Activated CD4-positive, alpha-beta T cell treated with anti-CD3 and anti-CD28 coated beads for 36 hours (primary cell): ENCODE results near the gene CRABP2. TPM values are rescaled to one million over a fixed set of nuclear protein-coding genes. Genes with fewer than 3 reads are reported as not detected.

ENCODE experiments used
- ATAC-seq: fragments of 200-7000 bp; cut with Tn5 transposase; one replicate; pipeline ENCODE4 v1.10.0; 2021; ENCODE audit warnings: mild to moderate bottlenecking, moderate library complexity
- CTCF ChIA-PET: fragments of 350-600 bp; sonication (Branson Sonifier 250); formaldehyde crosslinking; loops from one replicate; lab custom pipeline; 2021; ENCODE audit warnings: antibody characterized with exemption; lab: Charles Lee
- POLR2A ChIA-PET: fragments of 350-600 bp; sonication (Branson Sonifier 250); formaldehyde crosslinking; loops from one replicate; lab custom pipeline; 2021; ENCODE audit warnings: antibody characterized with exemption, inconsistent platforms; lab: Charles Lee
- DNase-seq: peaks from one replicate; pipeline ENCODE4 v3.0.0-alpha.2; 2020
- H3K27ac Mint-ChIP-seq: one replicate; pipeline ENCODE4 v1.8.0; 2021; ENCODE audit warnings: mixed read lengths
- H3K27me3 Mint-ChIP-seq: one replicate; pipeline ENCODE4 v1.8.0; 2021; ENCODE audit warnings: mixed read lengths
- H3K36me3 Mint-ChIP-seq: one replicate; pipeline ENCODE4 v1.8.0; 2021; ENCODE audit warnings: low read depth, mixed read lengths
- H3K4me1 Mint-ChIP-seq: one replicate; pipeline ENCODE4 v1.8.0; 2021; ENCODE audit warnings: mixed read lengths
- H3K4me3 Mint-ChIP-seq: one replicate; pipeline ENCODE4 v1.8.0; 2021; ENCODE audit warnings: mild to moderate bottlenecking, moderate library complexity, mixed read lengths
- H3K9me3 Mint-ChIP-seq: one replicate; pipeline ENCODE4 v1.8.0; 2021; ENCODE audit warnings: low read depth, mixed read lengths
- intact Hi-C, 2 experiments: fragments of 100-400 bp; cut with DNase I in 1 of 2; cut with micrococcal nuclease in 1 of 2; formaldehyde crosslinking; loops; one replicate each; pipeline versions ENCODE4 v1.14.2 to v1.15.1; 2022 to 2024; cut with DNase I, micrococcal nuclease
- total RNA-seq, 2 experiments: library from RNA; stranded (reverse); gene quantifications; one replicate each; pipeline ENCODE4 v1.2.3, GENCODE V29; 2021

CRABP2 gene
- total RNA-seq, 2 experiments from 2014 or later = 0.88 to 0.98 TPM

DNA sequence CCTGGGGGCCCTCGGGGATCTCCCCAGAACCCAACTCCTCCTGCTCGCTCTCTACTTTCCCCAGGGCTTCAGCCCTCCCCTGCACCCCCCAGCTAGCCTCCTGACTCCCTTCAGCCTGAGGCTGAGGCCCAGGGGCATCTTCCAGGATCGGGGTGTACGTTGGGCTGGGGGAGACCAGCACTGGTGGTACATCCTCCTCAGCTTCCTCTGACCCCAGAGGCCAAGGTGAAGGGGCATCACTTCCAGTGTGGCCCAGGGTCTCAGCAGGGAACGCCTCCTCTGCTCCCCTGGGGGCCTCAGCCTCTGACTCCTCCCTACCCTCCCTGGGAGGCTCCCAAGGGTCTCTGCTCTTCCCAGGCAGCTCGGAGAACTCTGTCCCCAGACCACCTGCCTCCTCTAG is 35.0 kb downstream of the CRABP2 start:
- no peak overlapping the region for H3K4me3 Mint-ChIP-seq
- DNase-seq = no peak
- no peak overlapping the region for H3K27ac Mint-ChIP-seq
- POLR2A ChIA-PET = no interaction called here
- H3K36me3 Mint-ChIP-seq = no peaks in the 10 kb centered on the region
- no peaks in the 10 kb centered on the region for H3K9me3 Mint-ChIP-seq
- ATAC-seq = no peak
- peaks cover 18% of the 10 kb centered on the region for H3K27me3 Mint-ChIP-seq
- intact Hi-C loops = no loop called here
- H3K4me1 Mint-ChIP-seq = no peaks in the 10 kb centered on the region
- CTCF ChIA-PET = interaction anchor here (1.2 kb wide), 1 partner anchor 47 kb away, joined by 7 read pairs; no protein-coding TSS in a partner anchor

DNA sequence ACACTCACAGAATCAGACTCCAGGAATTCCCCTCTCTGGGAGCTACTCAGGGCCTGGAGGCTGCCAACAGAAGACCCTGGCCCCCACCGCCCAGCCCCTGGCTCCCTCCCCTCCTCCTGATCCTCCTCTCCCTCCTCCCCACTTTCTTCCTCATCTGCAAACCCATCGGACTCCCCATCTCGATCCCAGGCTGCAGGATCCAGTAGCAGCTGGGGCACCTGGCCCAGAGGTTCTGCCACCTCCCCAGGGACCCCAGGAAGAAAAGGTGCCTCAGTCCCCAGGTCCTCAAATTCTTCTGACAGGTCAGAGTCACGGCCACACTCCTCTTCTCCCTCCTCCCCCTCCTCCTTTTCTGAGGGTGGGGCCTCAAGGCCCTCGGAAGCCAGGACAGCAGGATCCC is 35.6 kb downstream of the CRABP2 start:
- H3K4me1 Mint-ChIP-seq = no peaks in the 10 kb centered on the region
- H3K9me3 Mint-ChIP-seq = no peaks in the 10 kb centered on the region
- no peak for ATAC-seq
- POLR2A ChIA-PET = no interaction called here
- no peak overlapping the region for H3K4me3 Mint-ChIP-seq
- DNase-seq = no peak
- H3K36me3 Mint-ChIP-seq = no peaks in the 10 kb centered on the region
- H3K27ac Mint-ChIP-seq = no peak overlapping the region
- intact Hi-C loops = no loop called here
- CTCF ChIA-PET = no interaction called here
- peaks cover 13% of the 10 kb centered on the region for H3K27me3 Mint-ChIP-seq

DNA sequence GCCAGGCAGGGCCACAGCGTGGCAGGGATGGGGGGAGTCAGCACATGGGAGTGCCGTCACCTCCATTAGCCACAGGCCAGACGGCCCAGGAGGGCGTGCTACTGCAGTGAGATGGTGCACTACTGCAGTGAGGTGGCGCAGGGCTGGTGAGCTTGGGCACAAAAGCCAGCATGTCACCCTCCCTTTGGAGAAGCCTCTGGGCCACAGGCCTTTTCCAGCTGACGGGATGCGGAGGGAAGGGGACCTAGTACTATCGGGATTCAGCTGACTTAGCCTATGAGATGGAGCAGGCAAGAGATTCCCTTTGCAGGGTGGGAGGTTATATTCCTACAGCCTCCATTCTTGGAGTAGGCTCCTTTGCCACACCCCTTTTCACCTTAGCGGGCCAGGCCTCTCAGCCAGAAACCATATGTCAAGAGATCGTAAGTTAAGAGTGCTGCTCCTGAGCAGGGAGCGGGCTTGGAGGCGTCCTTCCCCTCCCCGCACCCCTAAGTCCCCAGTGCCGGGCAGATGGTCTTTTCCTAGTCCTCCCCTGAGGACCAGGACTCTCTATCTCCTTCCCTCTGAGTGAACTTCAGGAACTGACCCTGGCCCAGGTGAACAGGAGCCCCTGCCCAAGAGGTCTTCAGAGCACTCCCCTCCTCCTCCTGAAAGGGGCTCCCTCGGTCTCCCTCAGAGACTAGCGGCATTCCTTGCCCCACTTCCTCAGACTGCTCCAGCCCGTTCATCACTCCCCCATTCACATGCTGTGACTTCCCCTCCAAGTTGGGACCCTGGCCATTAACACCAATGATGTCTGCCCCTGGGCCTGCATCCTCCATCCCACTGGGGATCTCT is 36.4 kb downstream of the CRABP2 start:
- Mint-ChIP-seq H3K27me3 (peaks cover 9% of the 10 kb centered on the region), H3K4me1 (no peaks in the 10 kb centered on the region), H3K9me3 (no peaks in the 10 kb centered on the region), H3K27ac (no peak overlapping the region), H3K36me3 (no peaks in the 10 kb centered on the region), H3K4me3 (no peak overlapping the region)
- ATAC-seq = no peak
- intact Hi-C loops = no loop called here
- CTCF ChIA-PET = no interaction called here
- POLR2A ChIA-PET = no interaction called here
- DNase-seq = no peak

DNA sequence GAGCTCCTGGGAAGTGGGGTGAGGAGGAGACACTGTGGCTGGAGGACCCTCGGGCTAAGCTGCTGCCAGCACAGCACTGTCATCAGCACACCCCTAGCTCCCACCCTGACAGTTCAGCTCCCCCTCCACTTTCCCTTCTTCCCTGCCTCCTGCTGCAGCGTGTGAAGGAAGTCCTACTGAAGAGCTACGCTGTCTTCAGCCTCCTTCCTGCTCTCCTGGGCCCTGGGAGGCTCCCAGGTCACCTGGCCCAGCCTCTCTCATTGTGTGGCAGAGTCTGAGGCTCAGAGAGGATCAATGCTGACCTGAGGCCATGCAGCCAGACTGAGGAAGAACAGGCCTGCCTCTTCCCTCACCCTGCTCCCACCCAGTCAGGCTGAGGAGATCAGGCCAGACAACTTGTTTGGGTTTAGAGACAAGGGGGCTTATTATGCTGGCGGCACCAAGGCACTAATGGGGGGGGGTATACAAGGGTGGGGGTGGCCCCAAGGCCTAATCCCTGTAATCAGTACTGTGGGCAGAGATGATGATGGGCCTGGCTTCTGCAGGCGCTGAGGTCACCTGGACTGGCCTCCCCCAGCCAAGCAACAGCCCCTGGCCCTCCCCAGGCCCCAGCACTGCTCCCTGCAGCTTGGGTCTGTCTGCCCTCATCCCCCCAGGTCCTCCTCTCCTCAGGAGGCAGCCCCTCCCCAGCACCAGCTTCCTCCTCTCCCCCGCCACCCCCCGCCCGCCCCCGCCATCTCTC is 37.2 kb downstream of the CRABP2 start:
- CTCF ChIA-PET = no interaction called here
- peaks cover 9% of the 10 kb centered on the region for H3K27me3 Mint-ChIP-seq
- no peak overlapping the region for H3K27ac Mint-ChIP-seq

GRCh38 chr1:156667610-156667967 is 37.8 kb downstream of the CRABP2 start:
- intact Hi-C loops = no loop called here
- Mint-ChIP-seq H3K4me3 (no peak overlapping the region), H3K4me1 (peaks cover 3% of the 10 kb centered on the region), H3K9me3 (no peaks in the 10 kb centered on the region), H3K36me3 (no peaks in the 10 kb centered on the region), H3K27ac (no peak overlapping the region), H3K27me3 (peaks cover 9% of the 10 kb centered on the region)
- POLR2A ChIA-PET = no interaction called here
- ATAC-seq (no peak), DNase-seq (no peak)
- CTCF ChIA-PET = no interaction called here

More for the DNA sequence above, 37.2 kb downstream of the CRABP2 start:
- POLR2A ChIA-PET = no interaction called here
- intact Hi-C loops = no loop called here
- Mint-ChIP-seq H3K36me3 (no peaks in the 10 kb centered on the region), H3K4me1 (no peaks in the 10 kb centered on the region), H3K9me3 (no peaks in the 10 kb centered on the region), H3K4me3 (no peak overlapping the region)
- DNase-seq (no peak), ATAC-seq (no peak)

DNA sequence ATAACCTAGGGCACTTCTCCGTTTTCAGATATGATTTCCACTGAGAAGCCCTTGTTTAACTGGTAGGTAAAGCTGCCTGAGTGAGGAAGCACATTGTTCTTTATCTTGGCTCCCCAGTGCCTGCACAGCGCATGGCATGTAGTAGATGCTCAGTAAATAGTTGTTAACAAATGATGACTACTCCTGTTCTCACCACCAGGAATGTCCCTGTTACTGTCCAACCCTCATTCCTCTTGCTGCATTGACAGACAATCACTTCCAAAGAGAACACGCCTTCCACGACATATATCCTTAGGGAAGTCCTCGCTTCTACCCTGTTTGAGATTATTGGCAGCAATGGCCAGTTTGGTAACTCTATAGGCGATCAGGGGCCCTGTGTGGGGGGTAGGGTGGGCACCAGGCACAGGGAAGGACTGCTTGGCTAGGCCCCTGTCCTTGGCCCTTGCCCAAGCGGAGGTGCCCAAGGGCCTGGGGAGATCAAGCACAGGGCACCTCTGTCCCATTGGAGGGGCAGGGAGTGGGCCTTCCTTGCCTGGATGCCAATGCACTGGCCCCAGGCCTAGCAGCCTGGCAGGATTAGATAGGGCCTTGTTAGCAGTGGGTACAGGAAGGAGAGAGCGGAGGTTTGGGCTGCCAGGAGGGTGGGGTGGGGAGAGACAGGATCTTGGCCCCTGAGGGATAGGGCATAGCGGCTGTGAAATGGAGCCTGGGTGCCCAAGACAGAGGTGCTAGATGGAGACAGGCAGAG is 38.3 kb downstream of the CRABP2 start:
- Mint-ChIP-seq H3K4me3 (no peak overlapping the region), H3K27me3 (peaks cover 9% of the 10 kb centered on the region), H3K36me3 (no peaks in the 10 kb centered on the region), H3K27ac (no peak overlapping the region), H3K9me3 (no peaks in the 10 kb centered on the region), H3K4me1 (peaks cover 8% of the 10 kb centered on the region)
- intact Hi-C loops = no loop called here
- DNase-seq (no peak), ATAC-seq (no peak)
- CTCF ChIA-PET = interaction anchor here (0.6 to 1.5 kb wide), 3 partner anchors 39 to 55 kb away, joined by 3 to 4 read pairs (median 3); no protein-coding TSS in a partner anchor
- POLR2A ChIA-PET = no interaction called here

DNA sequence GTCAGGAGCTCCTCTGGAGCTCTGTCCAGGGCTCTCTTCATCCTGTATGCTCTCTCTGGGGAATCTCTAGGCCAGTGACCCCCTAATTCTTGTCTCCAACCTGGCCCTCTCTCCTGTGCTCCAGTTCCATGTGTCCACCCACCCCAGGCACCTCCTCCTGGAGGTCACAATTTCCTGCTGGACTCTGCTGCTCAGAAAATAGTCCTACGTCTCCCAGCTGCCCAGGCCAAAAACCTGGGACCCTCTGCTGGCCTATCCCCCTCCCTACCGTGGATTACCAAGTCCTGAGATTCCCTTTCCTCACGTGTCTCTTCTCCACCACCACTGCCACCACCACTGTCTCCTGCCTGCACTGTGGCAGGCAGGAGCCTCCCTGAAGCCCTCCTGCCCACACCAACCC is 39.8 kb downstream of the CRABP2 start:
- ChIA-PET CTCF (interaction anchor here (0.6 to 1.5 kb wide), 5 partner anchors 10 to 53 kb away, joined by 3 to 4 read pairs (median 4); no protein-coding TSS in a partner anchor), POLR2A (interaction anchor here (0.6 kb wide), 1 partner anchor 64 kb away, joined by 8 read pairs; the partner anchor contains the start of gene GPATCH4)
- Mint-ChIP-seq H3K27ac (no peak overlapping the region), H3K9me3 (no peaks in the 10 kb centered on the region), H3K27me3 (peaks cover 2% of the 10 kb centered on the region), H3K36me3 (no peaks in the 10 kb centered on the region), H3K4me3 (no peak overlapping the region), H3K4me1 (peaks cover 18% of the 10 kb centered on the region)
- intact Hi-C loops = no loop called here
- DNase-seq = no peak
- ATAC-seq = no peak

GRCh38 chr1:156664767-156665411 is 40.5 kb downstream of the CRABP2 start:
- Mint-ChIP-seq H3K4me3 (no peak overlapping the region), H3K4me1 (peaks cover 24% of the 10 kb centered on the region), H3K27me3 (peaks cover 2% of the 10 kb centered on the region), H3K36me3 (no peaks in the 10 kb centered on the region), H3K9me3 (no peaks in the 10 kb centered on the region), H3K27ac (no peak overlapping the region)
- intact Hi-C loops = loop anchor here in 1 of 2 experiments (5.0 kb wide), 1 partner anchor 467 kb away; no protein-coding TSS in a partner anchor
- ChIA-PET CTCF (interaction anchor here (0.6 to 1.3 kb wide), 4 partner anchors 10 to 38 kb away, joined by 3 to 5 read pairs (median 4); no protein-coding TSS in a partner anchor), POLR2A (no interaction called here)
- DNase-seq (no peak), ATAC-seq (no peak)

GRCh38 chr1:156664046-156664766 is 41.2 kb downstream of the CRABP2 start:
- DNase-seq (no peak), ATAC-seq (no peak)
- H3K4me1 Mint-ChIP-seq = peaks cover 30% of the 10 kb centered on the region
- no peaks in the 10 kb centered on the region for H3K9me3 Mint-ChIP-seq
- H3K27ac Mint-ChIP-seq = no peak overlapping the region
- intact Hi-C loops = loop anchor here in 1 of 2 experiments (5.0 kb wide), 1 partner anchor 468 kb away; no protein-coding TSS in a partner anchor
- no peak overlapping the region for H3K4me3 Mint-ChIP-seq
- POLR2A ChIA-PET = no interaction called here
- peaks cover 2% of the 10 kb centered on the region for H3K27me3 Mint-ChIP-seq
- CTCF ChIA-PET = interaction anchor here (1.2 to 1.3 kb wide), 2 partner anchors 20 to 37 kb away, joined by 4 to 5 read pairs; no protein-coding TSS in a partner anchor
- H3K36me3 Mint-ChIP-seq = no peaks in the 10 kb centered on the region

- CTCF ChIA-PET = interaction anchor here (0.6 kb wide), 1 partner anchor 39 kb away, joined by 5 read pairs; no protein-coding TSS in a partner anchor
- Mint-ChIP-seq H3K27me3 (peaks cover 2% of the 10 kb centered on the region), H3K27ac (no peak overlapping the region), H3K4me1 (peaks cover 31% of the 10 kb centered on the region), H3K4me3 (no peak overlapping the region), H3K36me3 (no peaks in the 10 kb centered on the region), H3K9me3 (no peaks in the 10 kb centered on the region)
- no peak for DNase-seq
- ATAC-seq = no peak
- POLR2A ChIA-PET = no interaction called here
- intact Hi-C loops = loop anchor here in 1 of 2 experiments (5.0 kb wide), 1 partner anchor 469 kb away; no protein-coding TSS in a partner anchor
Observed at GRCh38 chr1:156663178-156663577, 42.2 kb downstream of the CRABP2 start.
